Upper lobe of right lung (tissue), 1 donor: ENCODE measurements around the gene TEX261. TPM values are rescaled to one million over a fixed set of nuclear protein-coding genes. Genes with fewer than 3 reads are reported as not detected.
A peak's percentile ranks its signal among the peaks of the same experiment; 100 is the strongest.

ENCODE experiments used
- ATAC-seq: fragments of 200-7000 bp; cut with Tn5 transposase; one replicate; pipeline ENCODE4 v1.9.1; 2020; ENCODE audit warnings: mild to moderate bottlenecking, moderate library complexity
- DNase-seq: peaks from one replicate; pipeline ENCODE4 v3.0.0-alpha.2; 2020
- H3K27ac ChIP-seq: fragments of 200-600 bp; one replicate; pipeline ENCODE4 v1.8.0; 2022
- H3K27me3 ChIP-seq: fragments of 200-600 bp; one replicate; pipeline ENCODE4 v1.8.0; 2022; ENCODE audit warnings: mild to moderate bottlenecking
- H3K36me3 ChIP-seq: fragments of 200-600 bp; one replicate; pipeline ENCODE4 v1.8.0; 2022
- H3K4me1 ChIP-seq: fragments of 200-600 bp; one replicate; pipeline ENCODE4 v1.8.0; 2022
- H3K4me3 ChIP-seq: fragments of 200-600 bp; one replicate; pipeline ENCODE4 v1.8.0; 2022; ENCODE audit warnings: mild to moderate bottlenecking
- H3K9me3 ChIP-seq: fragments of 200-600 bp; one replicate; pipeline ENCODE4 v1.8.0; 2022
- intact Hi-C: fragments of 100-400 bp; cut with DNase I; formaldehyde crosslinking; loops from one replicate; pipeline ENCODE4 v1.11.0; 2022
- total RNA-seq: library from RNA; stranded (reverse); fragmentation: NEBNext Ultra II Directional; extraction: Animal tissue kit (Norgen Biotek cat#: 25700); gene quantifications from one replicate; pipeline ENCODE4 v1.2.1, GENCODE V29; 2021
- TF ChIP-seq, protein P1 (sequence below): fragments of 200-600 bp; IDR thresholded peaks from one replicate; pipeline ENCODE4 v1.8.0; 2022; ENCODE audit warnings: antibody characterized with exemption
- donor health status: DM: no; HTN: yes; CAD: no; lungs with severe emphysema.

The TEX261 gene
- total RNA-seq, 1 donor from 2014 or later = 63.1 TPM

DNA sequence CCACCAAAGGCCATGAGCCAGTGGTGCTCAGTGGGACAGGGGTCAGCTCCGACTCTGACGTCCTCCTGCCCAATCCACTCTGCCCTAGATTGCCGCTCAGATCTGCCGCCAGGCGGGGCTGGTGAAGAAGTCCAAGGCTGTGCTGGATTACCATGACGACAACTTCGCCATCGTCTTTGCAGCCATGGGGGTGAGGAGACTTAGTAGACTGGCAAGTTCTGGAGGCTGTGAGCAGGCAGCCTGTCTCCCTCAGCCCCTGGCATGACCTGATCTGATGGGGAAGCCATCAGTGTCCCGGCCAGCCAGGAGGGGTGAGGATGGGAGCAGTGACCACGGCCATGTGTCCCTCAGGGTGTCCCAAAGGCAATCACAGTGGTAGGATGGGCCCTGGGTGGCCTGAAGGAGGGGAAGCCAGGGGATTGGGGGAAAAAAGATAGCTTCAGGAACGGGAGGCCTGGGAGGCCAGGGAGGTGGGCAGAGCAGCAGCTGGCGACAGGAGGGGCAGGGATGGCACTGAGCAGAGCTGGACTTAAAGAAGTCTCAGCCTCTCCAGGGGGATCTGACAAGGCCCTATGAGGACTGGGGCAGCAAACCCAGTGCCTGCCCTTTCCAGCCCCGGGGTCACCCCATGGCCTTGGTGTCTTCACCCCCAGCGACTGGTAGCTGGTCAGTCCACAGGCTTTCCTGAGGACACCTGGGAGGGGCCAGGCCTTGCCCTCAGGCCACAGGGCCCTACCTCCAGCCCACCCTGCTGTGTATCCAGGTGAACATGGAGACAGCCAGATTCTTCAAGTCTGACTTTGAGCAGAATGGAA, 33.6 kb downstream of the TEX261 start:
- intact Hi-C loops = no loop called here
- Histone ChIP-seq H3K4me3 (no peak overlapping the region), H3K27me3 (peaks cover 20% of the 10 kb centered on the region), H3K36me3 (no peaks in the 10 kb centered on the region), H3K27ac (no peak overlapping the region), H3K4me1 (peaks cover 7% of the 10 kb centered on the region), H3K9me3 (no peaks in the 10 kb centered on the region)
- DNase-seq (peak; percentile 60), ATAC-seq (no peak)
- TF ChIP-seq, protein P1, sequence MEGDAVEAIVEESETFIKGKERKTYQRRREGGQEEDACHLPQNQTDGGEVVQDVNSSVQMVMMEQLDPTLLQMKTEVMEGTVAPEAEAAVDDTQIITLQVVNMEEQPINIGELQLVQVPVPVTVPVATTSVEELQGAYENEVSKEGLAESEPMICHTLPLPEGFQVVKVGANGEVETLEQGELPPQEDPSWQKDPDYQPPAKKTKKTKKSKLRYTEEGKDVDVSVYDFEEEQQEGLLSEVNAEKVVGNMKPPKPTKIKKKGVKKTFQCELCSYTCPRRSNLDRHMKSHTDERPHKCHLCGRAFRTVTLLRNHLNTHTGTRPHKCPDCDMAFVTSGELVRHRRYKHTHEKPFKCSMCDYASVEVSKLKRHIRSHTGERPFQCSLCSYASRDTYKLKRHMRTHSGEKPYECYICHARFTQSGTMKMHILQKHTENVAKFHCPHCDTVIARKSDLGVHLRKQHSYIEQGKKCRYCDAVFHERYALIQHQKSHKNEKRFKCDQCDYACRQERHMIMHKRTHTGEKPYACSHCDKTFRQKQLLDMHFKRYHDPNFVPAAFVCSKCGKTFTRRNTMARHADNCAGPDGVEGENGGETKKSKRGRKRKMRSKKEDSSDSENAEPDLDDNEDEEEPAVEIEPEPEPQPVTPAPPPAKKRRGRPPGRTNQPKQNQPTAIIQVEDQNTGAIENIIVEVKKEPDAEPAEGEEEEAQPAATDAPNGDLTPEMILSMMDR = no peak

DNA sequence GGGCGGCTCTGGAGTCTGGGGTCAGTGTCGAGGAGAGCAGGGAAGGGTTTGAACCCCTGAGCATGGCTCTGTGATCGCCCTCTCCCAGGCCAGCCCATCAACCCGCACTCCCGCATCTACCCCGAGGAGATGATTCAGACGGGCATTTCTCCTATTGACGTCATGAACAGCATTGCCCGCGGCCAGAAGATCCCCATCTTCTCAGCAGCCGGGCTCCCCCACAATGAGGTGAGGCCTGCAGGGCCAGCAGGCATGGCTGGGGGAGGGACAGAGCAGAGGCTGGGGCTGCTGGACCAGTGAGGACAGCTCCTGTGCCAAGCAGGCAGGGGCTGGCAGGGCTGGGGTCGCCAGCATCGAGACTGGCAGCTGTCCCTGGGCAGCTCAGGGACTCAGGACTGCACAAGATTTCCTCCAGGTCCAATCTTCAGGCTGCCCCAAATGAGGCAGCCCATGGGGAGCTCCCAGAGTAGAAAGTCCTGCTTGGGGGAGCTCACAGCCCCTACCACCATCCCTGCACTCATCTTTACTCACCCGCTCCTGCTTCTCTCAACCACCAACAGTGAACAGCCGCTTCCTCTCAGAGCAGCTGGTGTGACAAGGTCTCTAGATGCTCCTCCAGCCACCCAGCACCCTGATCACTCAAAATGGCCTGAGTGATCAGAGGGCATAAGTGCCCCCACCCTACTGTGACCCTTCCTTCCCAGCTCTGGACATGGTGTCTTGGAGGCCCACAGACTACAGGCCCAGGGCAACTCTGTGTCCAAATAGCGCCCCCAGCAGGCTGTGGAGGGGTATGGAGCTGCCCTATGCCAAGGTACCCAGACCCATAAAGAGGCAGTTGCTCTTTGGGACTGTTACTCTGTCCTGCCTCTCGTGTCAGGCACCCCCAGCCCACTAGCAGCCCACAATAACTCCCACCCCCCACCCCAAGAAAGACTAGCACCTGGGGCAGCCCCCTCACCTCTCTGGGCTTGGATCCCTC, 34.5 kb downstream of the TEX261 start:
- intact Hi-C loops = no loop called here
- H3K9me3 ChIP-seq = no peaks in the 10 kb centered on the region
- TF ChIP-seq, protein P1 = no peak
- H3K36me3 ChIP-seq = no peaks in the 10 kb centered on the region
- no peak overlapping the region for H3K4me3 ChIP-seq
- peaks cover 7% of the 10 kb centered on the region for H3K4me1 ChIP-seq
- ATAC-seq (no peak), DNase-seq (peak; percentile 44)
- H3K27me3 ChIP-seq = peaks cover 28% of the 10 kb centered on the region
- no peak overlapping the region for H3K27ac ChIP-seq

DNA sequence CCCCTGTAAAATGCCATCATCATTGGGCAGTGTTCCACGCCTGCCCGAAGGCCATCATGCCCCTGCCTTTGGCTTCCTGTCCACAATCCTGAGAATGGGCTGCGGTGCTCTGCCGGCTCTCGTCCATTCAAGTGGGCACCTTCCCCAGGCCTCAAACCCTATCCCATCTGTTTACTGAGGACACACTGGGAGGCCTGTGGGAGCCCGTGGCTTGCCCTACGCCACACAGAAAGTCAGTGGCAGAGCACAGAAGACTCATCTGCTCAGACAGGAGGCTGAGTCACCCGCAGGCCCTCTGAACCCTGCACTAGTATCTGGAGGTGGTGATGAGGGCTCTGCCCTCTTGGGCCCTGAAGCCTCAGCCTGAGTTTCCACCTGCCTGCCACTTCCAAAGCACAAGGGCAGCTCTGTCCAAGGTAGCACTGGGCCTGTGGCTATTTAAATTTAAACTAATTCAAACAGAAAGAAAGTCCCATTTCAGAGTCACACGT, 35.4 kb downstream of the TEX261 start:
- Histone ChIP-seq H3K4me3 (no peak overlapping the region), H3K9me3 (no peaks in the 10 kb centered on the region), H3K4me1 (no peaks in the 10 kb centered on the region), H3K36me3 (no peaks in the 10 kb centered on the region), H3K27ac (no peak overlapping the region), H3K27me3 (peaks cover 21% of the 10 kb centered on the region)
- no peak for ATAC-seq
- intact Hi-C loops = no loop called here
- peak; percentile 46 for DNase-seq
- TF ChIP-seq, protein P1 = no peak

DNA sequence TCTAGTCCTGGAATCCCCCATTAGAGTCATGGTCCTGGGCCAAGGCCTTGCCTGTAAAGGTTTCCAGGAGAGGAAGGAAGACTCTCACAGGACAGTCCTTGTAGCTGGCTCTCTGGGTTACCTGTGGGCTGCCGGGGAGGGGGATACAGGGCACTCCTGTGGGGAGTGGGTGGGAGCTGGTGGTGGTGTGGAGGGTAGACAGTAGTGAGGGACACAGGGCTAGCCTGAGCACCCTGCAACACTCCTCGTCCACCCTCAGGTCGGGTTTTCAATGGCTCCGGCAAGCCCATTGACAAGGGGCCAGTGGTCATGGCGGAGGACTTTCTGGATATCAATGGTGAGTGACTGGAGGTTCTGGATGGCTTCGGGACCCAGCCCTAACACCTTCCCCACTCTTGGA, 35.9 kb downstream of the TEX261 start:
- TF ChIP-seq, protein P1 = no peak
- no peak overlapping the region for H3K4me3 ChIP-seq
- H3K27ac ChIP-seq = no peak overlapping the region
- DNase-seq (peak; percentile 42), ATAC-seq (no peak)
- no peaks in the 10 kb centered on the region for H3K36me3 ChIP-seq
- H3K9me3 ChIP-seq = no peaks in the 10 kb centered on the region
- no peaks in the 10 kb centered on the region for H3K4me1 ChIP-seq
- H3K27me3 ChIP-seq = peaks cover 17% of the 10 kb centered on the region
- intact Hi-C loops = no loop called here

DNA sequence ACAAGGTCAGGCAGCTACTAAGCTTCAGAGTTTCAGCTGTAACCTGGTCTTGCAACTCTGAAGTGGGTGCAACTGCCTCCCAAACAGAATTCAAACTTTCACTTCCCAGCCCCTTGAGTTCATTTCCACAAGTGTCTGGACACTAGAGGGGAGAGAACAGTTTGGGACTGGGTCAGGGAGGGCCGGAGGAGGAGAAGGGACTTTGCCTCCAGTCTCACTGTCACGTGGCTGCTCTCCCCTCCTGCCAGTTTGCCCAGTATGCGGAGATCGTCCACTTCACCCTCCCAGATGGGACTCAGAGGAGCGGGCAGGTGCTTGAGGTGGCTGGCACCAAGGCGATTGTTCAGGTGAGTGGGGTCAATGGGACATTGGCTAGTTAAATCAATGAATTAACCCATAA, 36.9 kb downstream of the TEX261 start:
- Histone ChIP-seq H3K27ac (no peak overlapping the region), H3K4me3 (no peak overlapping the region), H3K36me3 (no peaks in the 10 kb centered on the region), H3K27me3 (peaks cover 15% of the 10 kb centered on the region), H3K4me1 (no peaks in the 10 kb centered on the region), H3K9me3 (no peaks in the 10 kb centered on the region)
- intact Hi-C loops = no loop called here
- TF ChIP-seq, protein P1 = no peak
- ATAC-seq (no peak), DNase-seq (peak; percentile 51)
